Tibial nerve (tissue), 4 donors: ENCODE data around the gene SLC29A3. TPM values are rescaled to one million over a fixed set of nuclear protein-coding genes. Genes with fewer than 3 reads are reported as not detected.
"Not testable (repeated sequence)": the region's sequence is repeated elsewhere in the genome, so short reads cannot be mapped to it uniquely, and the experiment has no call there.

Experiments used
- DNase-seq, 2 donors: peaks; one replicate each; pipeline ENCODE4 v3.0.0-alpha.2; 2019; ENCODE audit warnings: low spot score in 2 of 2
- H3K27ac ChIP-seq, 4 donors: fragments of 200-600 bp; sonication (generic) in 3 of 4; one replicate each; pipeline ENCODE4 v1.5.1; 2017 to 2019; ENCODE audit warnings: mild to moderate bottlenecking in 1 of 4
- H3K27me3 ChIP-seq, 2 donors: fragments of 200-600 bp; sonication (generic) in 1 of 2; one replicate each; pipeline versions ENCODE4 v1.5.1 to v1.6.0; 2017 to 2019
- H3K36me3 ChIP-seq, 3 donors: fragments of 200-600 bp; sonication (generic); one replicate each; pipeline ENCODE4 v1.5.1; 2018 to 2019
- H3K4me1 ChIP-seq, 4 donors: fragments of 200-600 bp; sonication (generic) in 3 of 4; one replicate each; pipeline ENCODE4 v1.5.1; 2017 to 2019
- H3K4me3 ChIP-seq, 4 donors: fragments of 200-600 bp; sonication (generic) in 3 of 4; one replicate each; pipeline ENCODE4 v1.5.1; 2017 to 2019; ENCODE audit warnings: mild to moderate bottlenecking in 1 of 4, moderate library complexity in 1 of 4
- H3K9me3 ChIP-seq, 4 donors: fragments of 200-600 bp; sonication (generic) in 3 of 4; one replicate each; pipeline ENCODE4 v1.5.1; 2017 to 2019
- CTCF ChIP-seq, 5 experiments: fragments of 200-600 bp in 3 of 5; fragments of 450-650 bp in 2 of 5; sonication (generic) in 3 of 5; IDR thresholded peaks; one replicate each; pipeline ENCODE4 v1.5.1; 2016 to 2019; ENCODE audit warnings: antibody characterized with exemption in 5 of 5, mild to moderate bottlenecking in 3 of 5, moderate library complexity in 2 of 5
- EP300 ChIP-seq, 2 donors: sonication (generic); formaldehyde crosslinking; IDR thresholded peaks; one replicate each; pipeline ENCODE4 v1.6.1; 2017; ENCODE audit warnings: antibody characterized with exemption in 2 of 2, mild to moderate bottlenecking in 1 of 2
- POLR2A ChIP-seq, 2 donors: fragments of 450-650 bp; IDR thresholded peaks; one replicate each; pipeline ENCODE4 v1.6.1; 2017; ENCODE audit warnings: antibody characterized with exemption in 2 of 2, mild to moderate bottlenecking in 2 of 2, moderate library complexity in 2 of 2
- WGBS, 2 donors: methylation state at CpG; one replicate each; pipeline ENCODE4 v1.1.5; 2018; 5-methylcytosine and 5-hydroxymethylcytosine counted together
- total RNA-seq, 4 donors: library from RNA; depleted of rRNA; stranded (reverse); fragments of >200 nt; gene quantifications; one replicate each; pipeline ENCODE4 v1.1.0, GENCODE V29; 2016

The SLC29A3 gene
- total RNA-seq, 4 donors from 2014 or later, result 6.5 to 10.1 (median 7.4) TPM

DNA sequence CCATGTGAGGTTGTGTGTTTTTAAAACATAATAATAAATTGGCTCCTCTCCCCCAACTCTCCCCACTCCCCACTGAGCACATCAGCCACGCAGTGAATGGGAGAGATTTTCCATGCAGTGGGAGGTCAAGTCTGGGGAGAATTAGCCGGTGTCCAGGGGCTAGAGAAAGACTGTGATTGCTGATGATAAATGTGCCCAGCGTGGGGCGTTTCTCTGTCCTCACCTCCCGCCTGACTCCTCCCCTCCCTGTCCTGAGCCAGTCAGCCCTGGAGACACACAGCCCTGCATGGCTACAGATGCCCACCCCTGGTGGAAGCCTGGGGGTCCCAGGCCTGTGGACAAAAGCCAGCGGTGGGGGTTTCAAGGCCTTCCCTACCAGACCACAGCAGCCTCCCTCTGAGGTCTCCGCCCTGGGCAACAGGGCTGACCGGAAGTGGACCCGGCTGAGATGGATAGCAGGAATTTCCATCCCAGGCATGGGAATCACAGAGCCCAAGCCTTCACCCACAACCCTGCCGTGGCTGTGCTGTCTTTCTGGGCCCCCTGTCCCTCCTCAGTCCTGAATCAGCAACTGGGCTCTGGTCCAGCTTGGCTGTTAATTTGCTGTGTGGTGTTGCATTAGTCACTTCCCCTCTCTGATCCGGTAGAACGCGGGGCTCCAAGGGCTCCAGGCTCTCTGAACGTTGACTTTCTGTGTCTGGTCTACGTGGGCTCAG is 46.8 kb upstream of the SLC29A3 start:
- no peak for DNase-seq
- Histone ChIP-seq H3K27ac (no peak overlapping the region), H3K9me3 (no peaks in the 10 kb centered on the region), H3K4me1 (peaks cover 0 to 8% (median 0%) of the 10 kb centered on the region in 4 donors), H3K27me3 (no peaks in the 10 kb centered on the region), H3K4me3 (no peak overlapping the region), H3K36me3 (no peaks in the 10 kb centered on the region)
- TF ChIP-seq CTCF (IDR thresholded peaks at IDR 0.05) (no peak), EP300 (IDR thresholded peaks at IDR 0.05) (no peak), POLR2A (IDR thresholded peaks at IDR 0.05) (no peak)
- 56 to 58% methylated on average over 14 to 15 of the region's 15 CpGs for WGBS, 2 donors

- 86 to 88% methylated on average over 11 of the region's 11 CpGs for WGBS, 2 donors
- H3K4me1 ChIP-seq, H3K4me3 ChIP-seq, H3K36me3 ChIP-seq, DNase-seq, H3K27ac ChIP-seq, H3K9me3 ChIP-seq, H3K27me3 ChIP-seq: not testable (repeated sequence)
These were observed 46.1 kb upstream of the SLC29A3 start for GRCh38 chr10:71272974-71273373.

GRCh38 chr10:71273506-71273905 is 45.6 kb upstream of the SLC29A3 start:
- Histone ChIP-seq H3K27ac (no peak overlapping the region), H3K4me3 (no peak overlapping the region), H3K9me3 (no peaks in the 10 kb centered on the region), H3K4me1 (peaks cover 0 to 8% (median 0%) of the 10 kb centered on the region in 4 donors), H3K27me3 (no peaks in the 10 kb centered on the region), H3K36me3 (no peaks in the 10 kb centered on the region)
- DNase-seq, result no peak
- TF ChIP-seq CTCF (IDR thresholded peaks at IDR 0.05) (no peak), EP300 (IDR thresholded peaks at IDR 0.05) (no peak), POLR2A (IDR thresholded peaks at IDR 0.05) (no peak)
- 87 to 88% methylated on average over 5 of the region's 5 CpGs for WGBS, 2 donors

DNA sequence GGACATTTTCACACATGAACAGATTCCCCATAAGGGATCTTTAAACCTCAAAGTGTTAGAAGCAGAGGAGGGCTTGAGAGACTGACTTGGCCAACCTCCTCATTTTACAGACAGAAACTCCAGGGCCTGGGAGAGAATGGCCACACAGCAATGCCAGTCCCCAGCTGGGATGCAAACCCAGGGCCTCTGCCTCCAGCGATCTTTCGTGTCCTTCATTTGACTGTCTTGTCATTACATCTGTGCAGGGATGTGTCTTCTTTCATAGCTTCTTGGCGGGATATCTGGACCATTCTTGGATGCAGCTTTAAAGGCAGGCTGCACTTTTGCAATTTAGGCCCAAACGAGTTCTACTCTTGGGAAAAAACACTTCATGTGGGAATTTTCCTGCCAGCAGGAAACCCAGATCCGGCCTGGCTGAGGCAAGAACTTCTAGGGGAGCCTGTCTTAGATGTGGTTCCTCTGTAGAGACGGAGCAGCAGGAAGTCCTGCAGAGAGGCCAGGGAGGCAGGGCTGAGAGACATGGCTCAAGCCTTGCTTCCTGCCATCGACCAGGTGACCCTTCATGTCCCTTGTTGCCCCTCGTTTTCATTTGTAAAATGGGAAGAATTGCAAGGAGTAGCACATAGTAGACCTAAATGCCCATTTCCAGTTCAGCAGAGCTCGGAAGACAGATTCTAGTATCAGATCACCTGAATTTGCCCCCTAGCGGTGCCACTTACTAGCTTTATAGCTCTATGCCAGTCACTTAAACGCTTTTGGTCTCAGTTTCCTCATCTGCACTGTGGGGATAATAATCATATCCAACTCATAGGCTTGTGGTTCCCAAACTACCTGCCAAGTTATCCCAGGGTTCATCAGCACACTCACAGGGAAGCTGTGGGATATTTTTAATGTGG is 43.9 kb upstream of the SLC29A3 start:
- no peaks in the 10 kb centered on the region for H3K36me3 ChIP-seq
- no peaks in the 10 kb centered on the region for H3K27me3 ChIP-seq
- no peak overlapping the region for H3K27ac ChIP-seq
- DNase-seq, result no peak
- no peaks in the 10 kb centered on the region for H3K9me3 ChIP-seq
- H3K4me3 ChIP-seq, result no peak overlapping the region
- H3K4me1 ChIP-seq, result no peaks in the 10 kb centered on the region
- TF ChIP-seq EP300 (IDR thresholded peaks at IDR 0.05) (no peak), POLR2A (IDR thresholded peaks at IDR 0.05) (no peak), CTCF (IDR thresholded peaks at IDR 0.05) (no peak)
- 77 to 78% methylated on average over 11 of the region's 11 CpGs for WGBS, 2 donors

GRCh38 chr10:71276873-71277272 is 42.2 kb upstream of the SLC29A3 start:
- no peak for TF ChIP-seq POLR2A (IDR thresholded peaks at IDR 0.05)
- no peak for TF ChIP-seq EP300 (IDR thresholded peaks at IDR 0.05)
- TF ChIP-seq CTCF (IDR thresholded peaks at IDR 0.05), result no peak
- Histone ChIP-seq H3K4me3 (no peak overlapping the region), H3K27me3 (no peaks in the 10 kb centered on the region), H3K9me3 (no peaks in the 10 kb centered on the region), H3K27ac (no peak overlapping the region), H3K4me1 (no peaks in the 10 kb centered on the region), H3K36me3 (no peaks in the 10 kb centered on the region)
- no peak for DNase-seq
- WGBS, 2 donors, result 82 to 86% methylated on average over 8 to 9 of the region's 9 CpGs
